Smooth muscle cell (in vitro differentiated cells): ENCODE measurements around the gene EXO1. TPM values are rescaled to one million over a fixed set of nuclear protein-coding genes. Genes with fewer than 3 reads are reported as not detected.

Experiments
- DNase-seq: peaks from one replicate; lab custom pipeline; 2025; ENCODE audit not compliant: unreplicated experiment; lab: John Stamatoyannopoulos, UW
- H2AFZ ChIP-seq: fragments of 200-600 bp; sonication (generic); 2 replicates; pipeline ENCODE4 v1.6.0; 2016; ENCODE audit warnings: antibody characterized with exemption, low read depth, mild to moderate bottlenecking
- H3F3A ChIP-seq: fragments of 200-600 bp; sonication (generic); 2 replicates; pipeline ENCODE4 v1.6.0; 2017; ENCODE audit warnings: antibody characterized with exemption, low read depth
- H3K27ac ChIP-seq: fragments of 200-600 bp; sonication (generic); 2 replicates; pipeline ENCODE4 v1.5.1; 2016; ENCODE audit warnings: low read depth, mild to moderate bottlenecking
- H3K27me3 ChIP-seq: fragments of 200-600 bp; sonication (generic); 2 replicates; pipeline ENCODE4 v1.6.1; 2016; ENCODE audit warnings: low read depth, mild to moderate bottlenecking
- H3K36me3 ChIP-seq: fragments of 200-600 bp; sonication (generic); 2 replicates; pipeline ENCODE4 v1.5.1; 2016; ENCODE audit warnings: low read depth
- H3K4me1 ChIP-seq: fragments of 200-600 bp; sonication (generic); 2 replicates; pipeline ENCODE4 v1.5.1; 2016; ENCODE audit warnings: low read depth
- H3K4me2 ChIP-seq: fragments of 200-600 bp; sonication (generic); 2 replicates; pipeline ENCODE4 v1.6.0; 2016; ENCODE audit warnings: mild to moderate bottlenecking
- H3K4me3 ChIP-seq: fragments of 200-600 bp; sonication (generic); 2 replicates; pipeline ENCODE4 v1.5.1; 2016; ENCODE audit warnings: mild to moderate bottlenecking
- H3K79me2 ChIP-seq: fragments of 200-600 bp; sonication (generic); 2 replicates; pipeline ENCODE4 v1.6.0; 2016; ENCODE audit warnings: low read depth, mild to moderate bottlenecking
- H3K9ac ChIP-seq: fragments of 200-600 bp; sonication (generic); 2 replicates; pipeline ENCODE4 v1.6.0; 2016; ENCODE audit warnings: low read depth
- H3K9me3 ChIP-seq: fragments of 200-600 bp; sonication (generic); replicated peaks from 2 replicates; pipeline ENCODE4 v1.5.1; 2016; ENCODE audit warnings: low read depth
- H4K20me1 ChIP-seq: fragments of 200-600 bp; sonication (generic); 2 replicates; pipeline ENCODE4 v1.6.0; 2016; ENCODE audit warnings: low read depth
- CTCF ChIP-seq: fragments of 200-600 bp; sonication (generic); IDR thresholded peaks from 2 replicates; pipeline ENCODE4 v1.5.1; 2017; ENCODE audit warnings: borderline replicate concordance, mild to moderate bottlenecking, antibody characterized with exemption; ENCODE audit not compliant: insufficient read depth, poor library complexity, severe bottlenecking
- WGBS: methylation state at CpG from one replicate; pipeline ENCODE4 v1.1.7; 2016; ENCODE audit warnings: low lambda C conversion rate; 5-methylcytosine and 5-hydroxymethylcytosine counted together
- polyA plus RNA-seq: library from polyadenylated mRNA; unstranded; fragments of >200 nt; fragmentation: Nextera tagmentation; extraction: Ambion mirVana; gene quantifications from 2 replicates; pipeline ENCODE4 v1.2.1, GENCODE V29; 2016
- total RNA-seq: library from RNA; depleted of rRNA; stranded (reverse); fragments of >200 nt; gene quantifications from 2 replicates; pipeline ENCODE4 v1.2.3, GENCODE V29; 2014

Gene EXO1
- total and polyA plus RNA-seq, 2 experiments from 2014 or later: 7.5 to 11.0 TPM

- no peak for TF ChIP-seq CTCF
- no peaks in the 10 kb centered on the region for H3K79me2 ChIP-seq
- no peaks in the 10 kb centered on the region for H4K20me1 ChIP-seq
- no peaks in the 10 kb centered on the region for H3K9me3 ChIP-seq
- H3K27me3 ChIP-seq: no peaks in the 10 kb centered on the region
- no peak overlapping the region for H3K27ac ChIP-seq
- H2AFZ ChIP-seq: no peak overlapping the region
- DNase-seq: no peak
- H3K9ac ChIP-seq: no peak overlapping the region
- H3F3A ChIP-seq: no peaks in the 10 kb centered on the region
- no peaks in the 10 kb centered on the region for H3K36me3 ChIP-seq
- 79% methylated on average over 8 of the region's 8 CpGs for WGBS
- H3K4me3 ChIP-seq: no peak overlapping the region
- H3K4me1 ChIP-seq: no peaks in the 10 kb centered on the region
- no peak overlapping the region for H3K4me2 ChIP-seq
Observed at GRCh38 chr1:241813768-241814320, 34.2 kb upstream of the EXO1 start.

GRCh38 chr1:241816008-241816407 is 32.0 kb upstream of the EXO1 start:
- no peaks in the 10 kb centered on the region for H3K36me3 ChIP-seq
- 77% methylated on average over 6 of the region's 6 CpGs for WGBS

GRCh38 chr1:241817331-241817792 is 30.6 kb upstream of the EXO1 start:
- Histone ChIP-seq H3K27me3 (no peaks in the 10 kb centered on the region), H3K9me3 (no peaks in the 10 kb centered on the region), H3K9ac (no peak overlapping the region), H3K36me3 (no peaks in the 10 kb centered on the region), H3F3A (no peaks in the 10 kb centered on the region), H3K4me1 (no peaks in the 10 kb centered on the region), H3K27ac (peak overlapping the region; percentile 54), H2AFZ (no peak overlapping the region), H3K4me3 (no peak overlapping the region), H3K79me2 (no peaks in the 10 kb centered on the region), H4K20me1 (no peaks in the 10 kb centered on the region), H3K4me2 (peak overlapping the region; percentile 43)
- no peak for TF ChIP-seq CTCF
- DNase-seq: no peak
- WGBS: 15% methylated on average over 1 of the region's 1 CpG

More at GRCh38 chr1:241816008-241816407, 32.0 kb upstream of the EXO1 start:
- Histone ChIP-seq H3K4me2 (no peak overlapping the region), H2AFZ (no peak overlapping the region), H4K20me1 (no peaks in the 10 kb centered on the region), H3K9me3 (no peaks in the 10 kb centered on the region), H3K27me3 (no peaks in the 10 kb centered on the region), H3K4me3 (no peak overlapping the region), H3K4me1 (no peaks in the 10 kb centered on the region), H3K9ac (no peak overlapping the region), H3K79me2 (no peaks in the 10 kb centered on the region), H3K27ac (no peak overlapping the region), H3F3A (no peaks in the 10 kb centered on the region)
- no peak for DNase-seq
- TF ChIP-seq CTCF: no peak

- Histone ChIP-seq H3F3A (no peaks in the 10 kb centered on the region), H2AFZ (no peak overlapping the region), H4K20me1 (no peaks in the 10 kb centered on the region), H3K79me2 (no peaks in the 10 kb centered on the region), H3K9ac (no peak overlapping the region), H3K4me3 (no peak overlapping the region), H3K27ac (peak overlapping the region; percentile 54), H3K4me2 (no peak overlapping the region), H3K27me3 (no peaks in the 10 kb centered on the region), H3K36me3 (no peaks in the 10 kb centered on the region), H3K9me3 (no peaks in the 10 kb centered on the region), H3K4me1 (no peaks in the 10 kb centered on the region)
- WGBS: 83% methylated on average over 3 of the region's 3 CpGs
- TF ChIP-seq CTCF: no peak
- no peak for DNase-seq
Observed at GRCh38 chr1:241817956-241818612, 29.9 kb upstream of the EXO1 start.
